HG03439 (cell line): Measurements from ENCODE around the gene RBM26.
"Not testable (repeated sequence)": the region's sequence is repeated elsewhere in the genome, so short reads cannot be mapped to it uniquely, and the experiment has no call there.

Experiments
- ATAC-seq: cut with Tn5 transposase; IDR thresholded peaks from one replicate; pipeline ENCODE4 v1.9.1; 2021; ENCODE audit warnings: mild to moderate bottlenecking, moderate library complexity; ENCODE audit not compliant: unreplicated experiment

Gene RBM26

GRCh38 chr13:79285159-79285558 is 120.9 kb downstream of the RBM26 start:
- no peak for ATAC-seq

GRCh38 chr13:79283742-79284141 is 122.3 kb downstream of the RBM26 start:
- no peak for ATAC-seq

GRCh38 chr13:79282976-79283375 is 123.1 kb downstream of the RBM26 start:
- ATAC-seq, result no peak

- ATAC-seq, result no peak
Observed at GRCh38 chr13:79282508-79282907, 123.5 kb downstream of the RBM26 start.

- ATAC-seq, result no peak
Observed at GRCh38 chr13:79281339-79281747, 124.7 kb downstream of the RBM26 start.

- not testable (repeated sequence) for ATAC-seq
Observed at GRCh38 chr13:79279735-79280134, 126.3 kb downstream of the RBM26 start.

GRCh38 chr13:79273045-79273444 is 133.0 kb downstream of the RBM26 start:
- no peak for ATAC-seq

- no peak for ATAC-seq
Observed at GRCh38 chr13:79271616-79272015, 134.4 kb downstream of the RBM26 start.

GRCh38 chr13:79270859-79271258 is 135.2 kb downstream of the RBM26 start:
- no peak for ATAC-seq
